Heart left ventricle (tissue), 16 donors: Measurements from ENCODE around the gene CLDND1. TPM values are rescaled to one million over a fixed set of nuclear protein-coding genes. Genes with fewer than 3 reads are reported as not detected.

Experiments used
- ATAC-seq, 4 donors: fragments of 200-7000 bp; cut with Tn5 transposase; one replicate each; pipeline ENCODE4 v1.9.1; 2020 to 2022; ENCODE audit warnings: moderate library complexity in 4 of 4, mild to moderate bottlenecking in 3 of 4, moderate number of reproducible peaks in 1 of 4
- DNase-seq, 5 donors: peaks; one replicate each; pipeline ENCODE4 v3.0.0-alpha.2; 2020
- H3K27ac ChIP-seq, 12 donors: fragments of 200-600 bp; sonication (generic) in 4 of 12; one replicate each; pipeline versions ENCODE4 v1.5.0 to v1.8.0; 2016 to 2022; ENCODE audit warnings: mild to moderate bottlenecking in 2 of 12
- H3K27me3 ChIP-seq, 9 donors: fragments of 200-600 bp; sonication (generic) in 2 of 9; one replicate each; pipeline versions ENCODE4 v1.5.1 to v1.8.0; 2016 to 2022; ENCODE audit warnings: mild to moderate bottlenecking in 3 of 9
- H3K36me3 ChIP-seq, 9 donors: fragments of 200-600 bp; sonication (generic) in 2 of 9; one replicate each; pipeline versions ENCODE4 v1.5.0 to v1.8.0; 2018 to 2022; ENCODE audit warnings: mild to moderate bottlenecking in 2 of 9
- H3K4me1 ChIP-seq, 12 donors: fragments of 200-600 bp; sonication (generic) in 4 of 12; one replicate each; pipeline versions ENCODE4 v1.5.0 to v1.8.0; 2016 to 2022; ENCODE audit warnings: mild to moderate bottlenecking in 3 of 12
- H3K4me3 ChIP-seq, 12 donors: fragments of 200-600 bp; sonication (generic) in 4 of 12; one replicate each; pipeline versions ENCODE4 v1.5.0 to v1.8.0; 2017 to 2022; ENCODE audit warnings: mild to moderate bottlenecking in 9 of 12, moderate library complexity in 4 of 12
- H3K9me3 ChIP-seq, 12 donors: fragments of 200-600 bp; sonication (generic) in 4 of 12; one replicate each; pipeline versions ENCODE4 v1.5.0 to v1.8.0; 2016 to 2022; ENCODE audit warnings: mild to moderate bottlenecking in 1 of 12
- POLR2A ChIP-seq, 2 donors: fragments of 450-650 bp; IDR thresholded peaks; one replicate each; pipeline ENCODE4 v1.6.1; 2017; ENCODE audit warnings: antibody characterized with exemption in 2 of 2, mild to moderate bottlenecking in 2 of 2, moderate library complexity in 2 of 2
- WGBS, 4 donors: extraction: QIAGEN DNeasy Blood & Tissue Kit in 2 of 4; methylation state at CpG; one replicate each; pipeline versions ENCODE4 v1.1.5 to v1.1.7; 2013 to 2018; 5-methylcytosine and 5-hydroxymethylcytosine counted together
- intact Hi-C, 10 donors: fragments of 100-400 bp; cut with DNase I; formaldehyde crosslinking; loops; one replicate each; pipeline versions ENCODE4 v1.11.1 to v1.14.2; 2022
- polyA plus RNA-seq, 2 donors: library from polyadenylated mRNA; stranded (reverse); fragments of 200-250 nt; gene quantifications; one replicate each; pipeline ENCODE4 v1.2.3, GENCODE V29; 2013
- total RNA-seq, 9 donors: library from RNA; depleted of rRNA in 2 of 9; stranded (reverse); fragments of >200 nt in 2 of 9; fragmentation: NEBNext Ultra II Directional in 3 of 9; extraction: Animal tissue kit (Norgen Biotek cat#: 25700) in 3 of 9; gene quantifications; one replicate each; pipeline versions ENCODE4 v1.1.0 to v1.2.4, GENCODE V29; 2016 to 2023
- TF ChIP-seq, protein P1 (sequence below), 12 donors: fragments of 200-600 bp; sonication (generic) in 4 of 12; IDR thresholded peaks; one replicate each; pipeline versions ENCODE4 v1.5.0 to v1.8.0; 2018 to 2022; ENCODE audit warnings: antibody characterized with exemption in 12 of 12, mild to moderate bottlenecking in 5 of 12
- donor health status: ischemic (EF 13 %, LVEDD 7.1; RV severe dilation, severe dysfunction).
- donor health status: healthy with polysubstance abuse.
- donor health status: DM: no; HTN: yes; CAD: no.
- donor health status: DM: no; HTN: no; CAD: no.
- donor health status: ischemic (EF 25% LVEDD 6.9; RV normal size, moderate dysfunction).
- donor health status: ischemic (EF 25% LVEDD 5.7; RV mildly dilated, moderate dysfunction).
- donor health status: healthy.
- donor health status: DM: yes; HTN: yes; CAD: no.
- donor health status: ischemic (EF 35%, LVEDD 5.7; RV mildly dilated, moderate dysfunction).
- donor health status: nonischemic (EF 11% LVEDD 7.7; RV severe dilation, severe dysfunction).
- donor health status: DM: yes; HTN: yes; CAD: no.
- donor health status: PGD.
- donor health status: ischemic (EF 29% LVEDD 5.4; RV normal size, mild dysfunction).
- donor health status: nonischemic (EF 23%, LVEDD 6.1; RV moderate dilation, normal function).

CLDND1 gene
- total and polyA plus RNA-seq, 11 donors, result 55.0 to 155 (median 77.0) TPM

DNA sequence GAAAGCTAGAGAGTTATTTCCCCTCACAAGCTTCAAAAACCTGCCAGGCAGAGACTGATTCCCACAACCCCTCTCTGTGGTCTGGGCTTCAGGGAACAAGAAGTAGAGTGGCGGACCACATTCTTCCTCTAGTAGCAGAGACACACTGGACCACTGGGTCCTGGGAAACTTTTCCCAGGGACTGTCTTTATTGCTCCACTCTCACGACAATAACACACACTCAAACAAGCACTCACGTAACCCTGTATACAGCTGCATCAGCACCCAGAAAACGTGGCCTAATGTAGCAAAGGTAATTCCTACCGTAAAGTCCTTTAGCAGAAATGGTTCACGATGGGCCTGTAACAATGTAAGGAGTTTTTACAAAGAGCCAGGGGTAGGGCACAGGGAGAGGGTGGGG lies 43.1 kb upstream of the CLDND1 start:
- TF ChIP-seq, protein P1, sequence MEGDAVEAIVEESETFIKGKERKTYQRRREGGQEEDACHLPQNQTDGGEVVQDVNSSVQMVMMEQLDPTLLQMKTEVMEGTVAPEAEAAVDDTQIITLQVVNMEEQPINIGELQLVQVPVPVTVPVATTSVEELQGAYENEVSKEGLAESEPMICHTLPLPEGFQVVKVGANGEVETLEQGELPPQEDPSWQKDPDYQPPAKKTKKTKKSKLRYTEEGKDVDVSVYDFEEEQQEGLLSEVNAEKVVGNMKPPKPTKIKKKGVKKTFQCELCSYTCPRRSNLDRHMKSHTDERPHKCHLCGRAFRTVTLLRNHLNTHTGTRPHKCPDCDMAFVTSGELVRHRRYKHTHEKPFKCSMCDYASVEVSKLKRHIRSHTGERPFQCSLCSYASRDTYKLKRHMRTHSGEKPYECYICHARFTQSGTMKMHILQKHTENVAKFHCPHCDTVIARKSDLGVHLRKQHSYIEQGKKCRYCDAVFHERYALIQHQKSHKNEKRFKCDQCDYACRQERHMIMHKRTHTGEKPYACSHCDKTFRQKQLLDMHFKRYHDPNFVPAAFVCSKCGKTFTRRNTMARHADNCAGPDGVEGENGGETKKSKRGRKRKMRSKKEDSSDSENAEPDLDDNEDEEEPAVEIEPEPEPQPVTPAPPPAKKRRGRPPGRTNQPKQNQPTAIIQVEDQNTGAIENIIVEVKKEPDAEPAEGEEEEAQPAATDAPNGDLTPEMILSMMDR (IDR thresholded peaks at IDR 0.05), result no peak
- no peak for TF ChIP-seq POLR2A (IDR thresholded peaks at IDR 0.05)
- WGBS, 4 donors, result 85 to 89% (median 88%) methylated on average over 6 of the region's 6 CpGs
- DNase-seq (no peak), ATAC-seq (no peak)
- no peak overlapping the region for H3K4me3 ChIP-seq
- H3K9me3 ChIP-seq, result no peaks in the 10 kb centered on the region
- peak overlapping the region in 1 of 12 donors; percentile 30 for H3K27ac ChIP-seq
- intact Hi-C loops, result no loop called here
- H3K36me3 ChIP-seq, result no peaks in the 10 kb centered on the region
- no peaks in the 10 kb centered on the region for H3K27me3 ChIP-seq
- H3K4me1 ChIP-seq, result peaks cover 0 to 36% (median 0%) of the 10 kb centered on the region in 12 donors

DNA sequence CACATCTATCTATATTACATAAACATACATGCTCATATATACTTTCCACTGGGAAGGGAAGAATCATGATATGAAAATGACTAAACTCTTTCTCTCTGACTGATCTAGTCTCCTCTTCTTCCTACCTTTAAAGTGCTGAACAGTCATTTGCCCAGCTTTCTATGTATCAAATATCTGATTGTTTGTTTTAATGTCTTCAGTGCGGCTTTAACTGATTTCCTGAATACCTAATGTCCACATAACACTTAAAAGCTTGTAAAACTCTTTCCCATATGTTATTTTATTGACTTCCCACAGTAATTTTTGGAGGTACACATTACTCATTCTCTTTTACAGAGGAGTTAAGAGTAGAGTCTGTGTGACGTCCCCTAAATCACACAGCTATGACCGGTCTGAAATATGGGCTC lies 42.5 kb upstream of the CLDND1 start:
- Histone ChIP-seq H3K27ac (peak overlapping the region in 1 of 12 donors; percentile 30), H3K36me3 (no peaks in the 10 kb centered on the region), H3K9me3 (no peaks in the 10 kb centered on the region), H3K4me1 (peaks cover 0 to 36% (median 0%) of the 10 kb centered on the region in 12 donors), H3K4me3 (no peak overlapping the region), H3K27me3 (no peaks in the 10 kb centered on the region)
- TF ChIP-seq, protein P1 (IDR thresholded peaks at IDR 0.05), result no peak
- no peak for TF ChIP-seq POLR2A (IDR thresholded peaks at IDR 0.05)
- ATAC-seq, result no peak
- DNase-seq, result no peak
- intact Hi-C loops, result no loop called here
- WGBS, 4 donors, result 40 to 67% (median 54%) methylated on average over 3 of the region's 3 CpGs

DNA sequence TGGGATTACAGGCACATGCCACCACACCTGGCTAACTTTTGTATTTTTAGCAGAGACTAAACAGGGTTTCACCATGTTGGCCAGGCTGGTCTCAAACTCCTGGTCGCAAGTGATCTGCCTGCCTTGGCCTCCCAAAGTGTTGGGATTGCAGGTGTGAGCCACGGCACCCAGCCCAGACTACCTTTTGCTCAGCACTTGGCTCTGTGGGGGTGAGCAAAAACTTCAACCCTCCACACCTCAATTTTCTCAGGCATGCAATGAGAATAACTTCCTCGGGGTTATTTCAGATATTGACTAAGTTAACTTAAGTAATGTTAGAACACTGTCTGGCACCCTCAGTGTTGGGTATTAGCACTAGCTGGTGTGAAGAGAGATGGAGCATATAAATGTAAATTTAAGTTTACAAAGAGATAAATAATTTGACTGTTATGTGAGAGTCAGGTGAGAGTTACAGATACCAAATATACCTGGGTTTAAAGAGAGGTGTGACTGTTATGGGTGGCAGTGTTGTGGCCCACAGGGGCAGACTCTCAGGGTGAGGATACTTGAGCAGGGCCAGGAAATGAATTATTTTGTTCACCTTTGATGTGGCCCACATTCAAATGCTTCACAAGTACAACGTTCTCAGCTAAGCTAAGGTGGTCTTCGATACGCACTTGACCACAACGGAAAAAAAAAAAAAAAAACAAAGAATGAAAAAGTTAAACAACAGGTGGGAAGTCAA lies 41.7 kb upstream of the CLDND1 start:
- intact Hi-C loops, result no loop called here
- no peak for TF ChIP-seq POLR2A (IDR thresholded peaks at IDR 0.05)
- TF ChIP-seq, protein P1 (IDR thresholded peaks at IDR 0.05), result no peak
- Histone ChIP-seq H3K27me3 (no peaks in the 10 kb centered on the region), H3K27ac (peak overlapping the region in 1 of 12 donors; percentile 59), H3K36me3 (no peaks in the 10 kb centered on the region), H3K4me1 (peaks cover 0 to 36% (median 0%) of the 10 kb centered on the region in 12 donors), H3K4me3 (no peak overlapping the region), H3K9me3 (peaks cover 0 to 3% (median 0%) of the 10 kb centered on the region in 12 donors)
- ATAC-seq (no peak), DNase-seq (no peak)
- WGBS, 4 donors, result 69 to 85% (median 78%) methylated on average over 7 of the region's 7 CpGs

DNA sequence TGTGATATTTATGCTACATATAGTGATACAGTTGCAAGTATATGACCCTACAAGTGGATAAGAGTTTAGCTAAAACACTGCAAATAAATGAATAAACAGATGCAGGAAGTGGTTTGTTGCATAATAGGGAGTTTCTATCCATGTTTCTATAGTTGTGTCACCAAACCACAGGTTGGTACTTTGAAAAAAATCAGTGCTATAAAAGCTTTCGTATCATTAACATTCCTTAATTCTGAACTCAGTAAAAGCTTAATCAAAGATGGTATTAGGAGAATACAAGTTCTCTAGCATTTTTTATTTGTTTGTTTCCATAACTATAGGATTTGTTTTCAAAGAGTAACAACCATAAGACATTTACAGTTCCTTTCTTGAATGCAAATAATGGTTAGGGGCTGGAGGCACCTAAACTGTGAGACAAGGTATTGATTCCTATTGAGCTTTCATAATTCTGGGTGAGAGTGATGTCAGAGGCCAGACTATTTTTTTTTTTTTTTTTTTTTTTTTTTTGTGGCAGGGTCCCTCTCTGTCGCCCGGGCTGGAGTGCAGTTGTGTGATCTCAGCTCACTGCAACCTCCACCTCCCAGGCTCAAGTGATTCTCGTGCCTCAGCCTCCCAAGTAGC lies 41.1 kb upstream of the CLDND1 start:
- TF ChIP-seq, protein P1 (IDR thresholded peaks at IDR 0.05), result no peak
- no peak for TF ChIP-seq POLR2A (IDR thresholded peaks at IDR 0.05)
- intact Hi-C loops, result no loop called here
- Histone ChIP-seq H3K36me3 (no peaks in the 10 kb centered on the region), H3K9me3 (peaks cover 0 to 3% (median 0%) of the 10 kb centered on the region in 12 donors), H3K27ac (peak overlapping the region in 1 of 12 donors; percentile 59), H3K4me1 (peaks cover 0 to 36% (median 0%) of the 10 kb centered on the region in 12 donors), H3K27me3 (no peaks in the 10 kb centered on the region), H3K4me3 (no peak overlapping the region)
- DNase-seq, result no peak
- WGBS, 4 donors, result 77 to 90% (median 84%) methylated on average over 4 of the region's 4 CpGs
- no peak for ATAC-seq
